Liver (tissue), 9 donors: Measurements from ENCODE around the gene SNN. TPM values are rescaled to one million over a fixed set of nuclear protein-coding genes. Genes with fewer than 3 reads are reported as not detected.

Source experiments
- DNase-seq: peaks from one replicate; pipeline ENCODE4 v3.0.0-alpha.2; 2017; ENCODE audit warnings: low spot score
- H3K27ac ChIP-seq, 2 donors: one replicate each; pipeline ENCODE4 v1.7.0; 2013; ENCODE audit warnings: inconsistent platforms in 2 of 2, low read length in 2 of 2, control low read depth in 1 of 2, low read depth in 1 of 2, mild to moderate bottlenecking in 1 of 2
- H3K27me3 ChIP-seq, 4 donors: one replicate each; pipeline versions ENCODE4 v1.6.1 to v1.7.0; 2013; ENCODE audit warnings: low read length in 3 of 4, inconsistent platforms in 1 of 4, mild to moderate bottlenecking in 1 of 4, moderate library complexity in 1 of 4; ENCODE audit not compliant: control insufficient read depth in 4 of 4, insufficient read depth in 4 of 4
- H3K36me3 ChIP-seq, 4 donors: one replicate each; pipeline versions ENCODE4 v1.6.1 to v1.7.0; 2013; ENCODE audit warnings: low read length in 3 of 4, mild to moderate bottlenecking in 3 of 4, low read depth in 1 of 4, moderate library complexity in 1 of 4; ENCODE audit not compliant: control insufficient read depth in 4 of 4, insufficient read depth in 3 of 4
- H3K4me1 ChIP-seq, 4 donors: one replicate each; pipeline versions ENCODE4 v1.6.1 to v1.7.0; 2013; ENCODE audit warnings: low read length in 3 of 4, mild to moderate bottlenecking in 3 of 4, moderate library complexity in 1 of 4; ENCODE audit not compliant: control insufficient read depth in 4 of 4, insufficient read depth in 4 of 4
- H3K4me3 ChIP-seq, 3 donors: one replicate each; pipeline versions ENCODE4 v1.6.1 to v1.7.0; 2013; ENCODE audit warnings: low read length in 3 of 3, control low read depth in 1 of 3, low read depth in 1 of 3, mild to moderate bottlenecking in 1 of 3
- H3K9ac ChIP-seq, 2 donors: one replicate each; pipeline ENCODE4 v1.7.0; 2013; ENCODE audit warnings: low read length in 2 of 2, mild to moderate bottlenecking in 2 of 2, moderate library complexity in 2 of 2, control low read depth in 1 of 2, low read depth in 1 of 2
- H3K9me3 ChIP-seq, 4 donors: one replicate each; pipeline versions ENCODE4 v1.6.1 to v1.7.0; 2013; ENCODE audit warnings: low read length in 3 of 4; ENCODE audit not compliant: control insufficient read depth in 4 of 4
- FOXA2 ChIP-seq: IDR thresholded peaks from 2 replicates; pipeline ENCODE4 v1.6.1; 2016; ENCODE audit warnings: antibody characterized with exemption
- HNF4G ChIP-seq: IDR thresholded peaks from 2 replicates; pipeline ENCODE4 v1.6.1; 2016; ENCODE audit warnings: antibody characterized with exemption
- JUND ChIP-seq, 2 donors: IDR thresholded peaks; 2 replicates each; pipeline ENCODE4 v1.6.1; 2016; ENCODE audit warnings: antibody characterized with exemption in 2 of 2
- MAX ChIP-seq: IDR thresholded peaks from 2 replicates; pipeline ENCODE4 v1.6.1; 2016; ENCODE audit warnings: antibody characterized with exemption
- SP1 ChIP-seq: IDR thresholded peaks from 2 replicates; pipeline ENCODE4 v1.6.1; 2018; ENCODE audit warnings: antibody characterized with exemption, mild to moderate bottlenecking
- TAF1 ChIP-seq: conservative IDR thresholded peaks from 2 replicates; pipeline ENCODE4 v1.6.1; 2016; ENCODE audit warnings: antibody characterized with exemption, mild to moderate bottlenecking
- YY1 ChIP-seq: IDR thresholded peaks from 2 replicates; pipeline ENCODE4 v1.6.1; 2016; ENCODE audit warnings: antibody characterized with exemption, mild to moderate bottlenecking
- ZBTB33 ChIP-seq: IDR thresholded peaks from 2 replicates; pipeline ENCODE4 v1.6.1; 2016; ENCODE audit warnings: antibody characterized with exemption
- WGBS: extraction: QIAGEN DNeasy Blood & Tissue Kit; methylation state at CpG from one replicate; pipeline ENCODE4 v1.1.7; 2013; 5-methylcytosine and 5-hydroxymethylcytosine counted together
- polyA plus RNA-seq, 2 donors: library from polyadenylated mRNA; stranded (reverse) in 1 of 2; unstranded in 1 of 2; fragments of 200-250 nt in 1 of 2; fragments of >200 nt in 1 of 2; fragmentation: Nextera tagmentation in 1 of 2; extraction: Ambion mirVana in 1 of 2; gene quantifications; one replicate each; pipeline versions ENCODE4 v1.2.1 to v1.2.3, GENCODE V29; 2013 to 2015
- total RNA-seq, 2 donors: library from RNA; depleted of rRNA; stranded (reverse); fragments of >200 nt; gene quantifications; one replicate each; pipeline ENCODE4 v1.2.3, GENCODE V29; 2014
- TF ChIP-seq, protein P1 (sequence below): IDR thresholded peaks from 2 replicates; pipeline ENCODE4 v1.6.1; 2016; ENCODE audit warnings: antibody characterized with exemption, mild to moderate bottlenecking
- TF ChIP-seq, protein P2 (sequence below): fragments of 150-350 bp; IDR thresholded peaks from 2 replicates; pipeline ENCODE4 v1.5.1; 2017; ENCODE audit warnings: improper control_type of control experiment, low read depth, low read length; ENCODE audit not compliant: missing input control
- donor health status: healthy.
- donor health status: healthy.
- donor health status: healthy.
- donor health status: healthy.
- donor health status: healthy.

SNN gene
- total and polyA plus RNA-seq, 4 donors = 2.5 to 6.2 (median 5.3) TPM

DNA sequence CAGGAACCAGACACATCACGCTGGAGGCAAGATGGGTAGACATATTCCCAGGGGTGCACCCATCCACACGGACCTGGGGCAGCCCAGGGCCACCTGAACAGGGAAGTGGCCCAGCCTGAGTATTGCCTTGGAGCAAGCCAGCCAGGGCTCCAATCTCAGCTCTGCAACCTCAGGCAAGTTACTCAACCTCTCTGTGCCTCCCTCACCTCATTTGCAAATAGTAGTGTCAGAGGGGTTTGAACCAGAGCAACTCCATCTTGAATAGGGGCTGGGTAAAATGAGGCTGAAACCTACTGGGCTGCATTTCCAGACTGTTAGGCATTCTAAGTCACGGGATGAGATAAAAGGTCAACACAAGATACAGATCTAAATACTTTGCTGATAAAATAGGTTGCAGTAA, 35.1 kb upstream of the SNN start:
- no peak for DNase-seq

GRCh38 chr16:11634312-11634711, 33.9 kb upstream of the SNN start:
- Histone ChIP-seq H3K27me3 (no peaks in the 10 kb centered on the region), H3K36me3 (no peaks in the 10 kb centered on the region), H3K9ac (no peak overlapping the region), H3K4me3 (no peak overlapping the region), H3K9me3 (no peaks in the 10 kb centered on the region), H3K27ac (no peak overlapping the region), H3K4me1 (peaks cover 0 to 3% (median 0%) of the 10 kb centered on the region in 4 donors)
- TF ChIP-seq JUND (IDR thresholded peaks at IDR 0.05) (no peak), TAF1 (no peak)
- DNase-seq = no peak
- 87% methylated on average over 6 of the region's 6 CpGs for WGBS

More for the DNA sequence above, 35.1 kb upstream of the SNN start:
- 91% methylated on average over 3 of the region's 3 CpGs for WGBS
- Histone ChIP-seq H3K27ac (no peak overlapping the region), H3K36me3 (no peaks in the 10 kb centered on the region), H3K4me1 (peaks cover 0 to 3% (median 0%) of the 10 kb centered on the region in 4 donors), H3K27me3 (no peaks in the 10 kb centered on the region), H3K4me3 (no peak overlapping the region), H3K9me3 (no peaks in the 10 kb centered on the region), H3K9ac (no peak overlapping the region)
- TF ChIP-seq FOXA2 = no peak

DNA sequence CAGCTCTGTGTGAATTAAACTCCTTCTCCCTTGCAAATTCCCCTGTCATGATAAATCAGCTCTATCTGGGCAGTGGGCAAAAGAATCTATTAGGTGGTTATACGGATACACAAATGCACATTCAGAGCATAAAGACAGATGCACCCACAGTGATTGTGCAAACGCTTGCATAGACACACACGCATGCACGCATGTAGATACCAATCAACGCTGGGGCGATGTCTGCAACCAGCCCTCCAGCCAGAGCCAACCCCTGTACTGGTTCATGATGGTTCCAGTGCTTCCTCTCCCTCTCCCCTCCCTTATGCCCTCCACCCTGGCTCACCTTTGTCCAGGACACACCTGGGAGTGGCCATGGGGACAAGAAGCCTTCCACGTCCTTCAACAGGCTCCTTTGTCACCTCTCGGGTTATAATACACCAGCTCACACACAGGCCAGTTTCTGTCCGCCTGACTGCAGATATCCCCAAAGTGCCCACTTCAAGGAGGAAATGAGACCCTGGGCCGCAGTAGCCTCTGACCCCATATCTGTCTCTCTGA, 33.1 kb upstream of the SNN start:
- H3K9ac ChIP-seq = no peak overlapping the region
- H3K36me3 ChIP-seq = no peaks in the 10 kb centered on the region
- no peaks in the 10 kb centered on the region for H3K9me3 ChIP-seq
- H3K4me3 ChIP-seq = no peak overlapping the region
- no peak for TF ChIP-seq YY1
- no peak for TF ChIP-seq SP1
- TF ChIP-seq HNF4G = no peak
- no peak for TF ChIP-seq FOXA2
- no peak for TF ChIP-seq MAX
- TF ChIP-seq, protein P1, sequence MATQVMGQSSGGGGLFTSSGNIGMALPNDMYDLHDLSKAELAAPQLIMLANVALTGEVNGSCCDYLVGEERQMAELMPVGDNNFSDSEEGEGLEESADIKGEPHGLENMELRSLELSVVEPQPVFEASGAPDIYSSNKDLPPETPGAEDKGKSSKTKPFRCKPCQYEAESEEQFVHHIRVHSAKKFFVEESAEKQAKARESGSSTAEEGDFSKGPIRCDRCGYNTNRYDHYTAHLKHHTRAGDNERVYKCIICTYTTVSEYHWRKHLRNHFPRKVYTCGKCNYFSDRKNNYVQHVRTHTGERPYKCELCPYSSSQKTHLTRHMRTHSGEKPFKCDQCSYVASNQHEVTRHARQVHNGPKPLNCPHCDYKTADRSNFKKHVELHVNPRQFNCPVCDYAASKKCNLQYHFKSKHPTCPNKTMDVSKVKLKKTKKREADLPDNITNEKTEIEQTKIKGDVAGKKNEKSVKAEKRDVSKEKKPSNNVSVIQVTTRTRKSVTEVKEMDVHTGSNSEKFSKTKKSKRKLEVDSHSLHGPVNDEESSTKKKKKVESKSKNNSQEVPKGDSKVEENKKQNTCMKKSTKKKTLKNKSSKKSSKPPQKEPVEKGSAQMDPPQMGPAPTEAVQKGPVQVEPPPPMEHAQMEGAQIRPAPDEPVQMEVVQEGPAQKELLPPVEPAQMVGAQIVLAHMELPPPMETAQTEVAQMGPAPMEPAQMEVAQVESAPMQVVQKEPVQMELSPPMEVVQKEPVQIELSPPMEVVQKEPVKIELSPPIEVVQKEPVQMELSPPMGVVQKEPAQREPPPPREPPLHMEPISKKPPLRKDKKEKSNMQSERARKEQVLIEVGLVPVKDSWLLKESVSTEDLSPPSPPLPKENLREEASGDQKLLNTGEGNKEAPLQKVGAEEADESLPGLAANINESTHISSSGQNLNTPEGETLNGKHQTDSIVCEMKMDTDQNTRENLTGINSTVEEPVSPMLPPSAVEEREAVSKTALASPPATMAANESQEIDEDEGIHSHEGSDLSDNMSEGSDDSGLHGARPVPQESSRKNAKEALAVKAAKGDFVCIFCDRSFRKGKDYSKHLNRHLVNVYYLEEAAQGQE = no peak
- no peak for TF ChIP-seq TAF1
- no peak for TF ChIP-seq ZBTB33
- TF ChIP-seq, protein P2, sequence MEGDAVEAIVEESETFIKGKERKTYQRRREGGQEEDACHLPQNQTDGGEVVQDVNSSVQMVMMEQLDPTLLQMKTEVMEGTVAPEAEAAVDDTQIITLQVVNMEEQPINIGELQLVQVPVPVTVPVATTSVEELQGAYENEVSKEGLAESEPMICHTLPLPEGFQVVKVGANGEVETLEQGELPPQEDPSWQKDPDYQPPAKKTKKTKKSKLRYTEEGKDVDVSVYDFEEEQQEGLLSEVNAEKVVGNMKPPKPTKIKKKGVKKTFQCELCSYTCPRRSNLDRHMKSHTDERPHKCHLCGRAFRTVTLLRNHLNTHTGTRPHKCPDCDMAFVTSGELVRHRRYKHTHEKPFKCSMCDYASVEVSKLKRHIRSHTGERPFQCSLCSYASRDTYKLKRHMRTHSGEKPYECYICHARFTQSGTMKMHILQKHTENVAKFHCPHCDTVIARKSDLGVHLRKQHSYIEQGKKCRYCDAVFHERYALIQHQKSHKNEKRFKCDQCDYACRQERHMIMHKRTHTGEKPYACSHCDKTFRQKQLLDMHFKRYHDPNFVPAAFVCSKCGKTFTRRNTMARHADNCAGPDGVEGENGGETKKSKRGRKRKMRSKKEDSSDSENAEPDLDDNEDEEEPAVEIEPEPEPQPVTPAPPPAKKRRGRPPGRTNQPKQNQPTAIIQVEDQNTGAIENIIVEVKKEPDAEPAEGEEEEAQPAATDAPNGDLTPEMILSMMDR = no peak
- H3K27ac ChIP-seq = no peak overlapping the region
- peaks cover 0 to 7% (median 4%) of the 10 kb centered on the region in 4 donors for H3K4me1 ChIP-seq
- no peaks in the 10 kb centered on the region for H3K27me3 ChIP-seq
- no peak for DNase-seq
- 88% methylated on average over 10 of the region's 10 CpGs for WGBS
